Measurements from ENCODE around the gene ADGRL2. TPM values are rescaled to one million over a fixed set of nuclear protein-coding genes. Genes with fewer than 3 reads are reported as not detected.

ADGRL2 gene
- total and polyA plus RNA-seq, 8 donors, result 5.6 to 21.6 (median 12.4) TPM

GRCh38 chr1:81838600-81839218 lies 38.0 kb downstream of the ADGRL2 start:
- no peak for TF ChIP-seq CTCF (IDR thresholded peaks at IDR 0.05)
- Histone ChIP-seq H3K27me3 (no peaks in the 10 kb centered on the region), H3K9me3 (no peaks in the 10 kb centered on the region), H3K4me1 (peaks cover 0 to 6% (median 0%) of the 10 kb centered on the region in 3 donors), H3K36me3 (no peaks in the 10 kb centered on the region), H3K4me3 (no peak overlapping the region), H3K27ac (no peak overlapping the region)
- intact Hi-C loops (cut with DNase I), result no loop called here
- FAIRE-seq (no peak), ATAC-seq (no peak), DNase-seq (no peak)
- WGBS, 2 donors, result 86 to 90% methylated on average over 2 of the region's 2 CpGs

- Histone ChIP-seq H3K36me3 (no peaks in the 10 kb centered on the region), H3K27ac (no peak overlapping the region), H3K4me3 (no peak overlapping the region), H3K27me3 (no peaks in the 10 kb centered on the region), H3K4me1 (peaks cover 0 to 8% (median 0%) of the 10 kb centered on the region in 3 donors), H3K9me3 (no peaks in the 10 kb centered on the region)
- FAIRE-seq (no peak), ATAC-seq (no peak), DNase-seq (no peak)
- WGBS, 2 donors, result 80 to 85% methylated on average over 1 of the region's 1 CpG
- no peak for TF ChIP-seq CTCF (IDR thresholded peaks at IDR 0.05)
- intact Hi-C loops (cut with DNase I), result no loop called here
These were observed 40.1 kb downstream of the ADGRL2 start for GRCh38 chr1:81840805-81841204.

GRCh38 chr1:81841795-81842194 lies 41.1 kb downstream of the ADGRL2 start:
- no peak for FAIRE-seq
- Histone ChIP-seq H3K27ac (no peak overlapping the region), H3K27me3 (no peaks in the 10 kb centered on the region), H3K36me3 (no peaks in the 10 kb centered on the region), H3K4me3 (no peak overlapping the region), H3K9me3 (no peaks in the 10 kb centered on the region), H3K4me1 (peaks cover 0 to 10% (median 0%) of the 10 kb centered on the region in 3 donors)
- DNase-seq, result no peak
- intact Hi-C loops (cut with DNase I), result no loop called here
- WGBS, 2 donors, result 72 to 74% methylated on average over 4 of the region's 4 CpGs
- no peak for TF ChIP-seq CTCF (IDR thresholded peaks at IDR 0.05)
- no peak for ATAC-seq

- DNase-seq (no peak), FAIRE-seq (no peak), ATAC-seq (no peak)
- no peaks in the 10 kb centered on the region for H3K9me3 ChIP-seq
- peaks cover 0 to 22% (median 0%) of the 10 kb centered on the region in 3 donors for H3K4me1 ChIP-seq
- no peak overlapping the region for H3K4me3 ChIP-seq
- intact Hi-C loops (cut with DNase I), result no loop called here
- 79 to 85% methylated on average over 2 of the region's 2 CpGs for WGBS, 2 donors
- no peaks in the 10 kb centered on the region for H3K27me3 ChIP-seq
- no peaks in the 10 kb centered on the region for H3K36me3 ChIP-seq
- no peak overlapping the region for H3K27ac ChIP-seq
- TF ChIP-seq CTCF (IDR thresholded peaks at IDR 0.05), result no peak
These were observed 43.7 kb downstream of the ADGRL2 start for GRCh38 chr1:81844477-81844876.

- no peak for FAIRE-seq
- intact Hi-C loops (cut with DNase I), result no loop called here
- TF ChIP-seq CTCF (IDR thresholded peaks at IDR 0.05), result no peak
- Histone ChIP-seq H3K27me3 (no peaks in the 10 kb centered on the region), H3K9me3 (no peaks in the 10 kb centered on the region), H3K4me1 (peaks cover 0 to 22% (median 0%) of the 10 kb centered on the region in 3 donors), H3K4me3 (no peak overlapping the region), H3K27ac (no peak overlapping the region), H3K36me3 (no peaks in the 10 kb centered on the region)
- WGBS, 2 donors, result 89 to 97% methylated on average over 1 of the region's 1 CpG
- ATAC-seq, result no peak
- DNase-seq, result no peak
These were observed 45.9 kb downstream of the ADGRL2 start for GRCh38 chr1:81846630-81847029.

Measured in pancreas (tissue), 10 donors.